H1 (cell line): ENCODE measurements around the gene CERS3.

Source experiments
- ASH2L ChIP-seq: fragments of 200-600, 300-600 bp; sonication (generic); IDR thresholded peaks from one replicate; pipeline ENCODE4 v1.7.1; 2017; ENCODE audit warnings: low read length
- CHD2 ChIP-seq: IDR thresholded peaks from 2 replicates; pipeline ENCODE4 v1.6.1; 2012; ENCODE audit warnings: low read length, improper control_type of control experiment
- CTBP2 ChIP-seq: IDR thresholded peaks from 2 replicates; pipeline ENCODE4 v1.7.0; 2011; ENCODE audit warnings: borderline replicate concordance, mild to moderate bottlenecking, moderate library complexity, mixed read lengths, low read length; ENCODE audit not compliant: insufficient read depth, insufficient read length
- CTCF ChIP-seq, 3 experiments: IDR thresholded peaks; 1 replicate in 2 of 3; 2 replicates in 1 of 3; pipeline versions ENCODE4 v1.5.1 to v1.6.1; 2011; ENCODE audit warnings: low read length in 3 of 3, mild to moderate bottlenecking in 3 of 3, inconsistent platforms in 2 of 3, low read depth in 1 of 3, moderate library complexity in 1 of 3; ENCODE audit not compliant: insufficient read depth in 1 of 3; ENCODE audit errors: control extremely low read depth in 1 of 3
- EZH2 ChIP-seq: fragments of 200-600 bp; sonication (generic); IDR thresholded peaks from 2 replicates; pipeline ENCODE4 v1.7.1; 2012; ENCODE audit warnings: low read depth, mild to moderate bottlenecking, moderate library complexity, low read length, inconsistent platforms; ENCODE audit not compliant: severe bottlenecking
- FOSL1 ChIP-seq: IDR thresholded peaks from 2 replicates; pipeline ENCODE4 v1.6.1; 2011; ENCODE audit warnings: mild to moderate bottlenecking, low read depth, low read length, moderate library complexity; ENCODE audit not compliant: insufficient read depth
- HDAC2 ChIP-seq, 2 experiments: fragments of 300-600 bp in 1 of 2; sonication (generic) in 1 of 2; IDR thresholded peaks; 2 replicates each; pipeline ENCODE4 v1.6.1; 2011 to 2012; ENCODE audit warnings: low read depth in 2 of 2, low read length in 2 of 2, mild to moderate bottlenecking in 2 of 2, moderate library complexity in 2 of 2, borderline replicate concordance in 1 of 2, inconsistent platforms in 1 of 2
- JUND ChIP-seq: IDR thresholded peaks from 2 replicates; pipeline ENCODE4 v1.6.1; 2011; ENCODE audit warnings: mild to moderate bottlenecking, improper control_type of control experiment, low read length
- KDM1A ChIP-seq: fragments of 200-600, 300-600 bp; sonication (generic); IDR thresholded peaks from 2 replicates; pipeline ENCODE4 v1.7.1; 2016; ENCODE audit warnings: mild to moderate bottlenecking, low read length, borderline replicate concordance
- POLR2A ChIP-seq, 2 experiments: IDR thresholded peaks; 1 replicate in 1 of 2; 2 replicates in 1 of 2; pipeline ENCODE4 v1.6.1; 2011; ENCODE audit warnings: low read depth in 2 of 2, low read length in 2 of 2, mild to moderate bottlenecking in 2 of 2; ENCODE audit errors: control extremely low read depth in 1 of 2
- RFX5 ChIP-seq: IDR thresholded peaks from 2 replicates; pipeline ENCODE4 v1.6.1; 2011; ENCODE audit warnings: low read depth, low read length, improper control_type of control experiment, borderline replicate concordance
- RXRA ChIP-seq: IDR thresholded peaks from 2 replicates; pipeline ENCODE4 v1.6.1; 2011; ENCODE audit warnings: low read depth, mild to moderate bottlenecking, low read length, moderate library complexity; ENCODE audit not compliant: insufficient read depth
- TEAD4 ChIP-seq: IDR thresholded peaks from 2 replicates; pipeline ENCODE4 v1.6.1; 2012; ENCODE audit warnings: low read depth, low read length, inconsistent platforms, mixed read lengths

- TF ChIP-seq JUND (no peak), CTCF (IDR thresholded peaks at IDR 0.05; ENCODE audit: control extremely low read depth in 1 of 3, insufficient read depth in 1 of 3, low read depth in 1 of 3, low read length in 3 of 3) (no peak), POLR2A (IDR thresholded peaks at IDR 0.05; ENCODE audit: control extremely low read depth in 1 of 2, low read depth in 2 of 2, low read length in 2 of 2) (no peak), CHD2 (no peak), CTBP2 (no peak), RFX5 (no peak), TEAD4 (no peak), RXRA (no peak), KDM1A (no peak), ASH2L (no peak), EZH2 (no peak), HDAC2 (IDR thresholded peaks at IDR 0.05; ENCODE audit: borderline replicate concordance in 1 of 2, low read depth in 2 of 2, low read length in 2 of 2) (no peak), FOSL1 (no peak)
Observed at GRCh38 chr15:100565591-100565990, 36.8 kb upstream of the CERS3 start.
